IPS-NIHi7 (cell line): ENCODE data around the gene UGT1A10.
"Not testable (repeated sequence)": the region's sequence is repeated elsewhere in the genome, so short reads cannot be mapped to it uniquely, and the experiment has no call there.

Experiments
- DNase-seq: peaks from one replicate; pipeline ENCODE4 v3.0.0; 2012; ENCODE audit warnings: mixed read lengths; ENCODE audit errors: extremely low spot score

UGT1A10 gene

GRCh38 chr2:233692648-233693047 is 56.4 kb downstream of the UGT1A10 start, which contains the start of gene UGT1A6:
Gene UGT1A6 (plus strand): TSS chr2:233692890. CDS start chr2:233693005, 115 bp downstream.
- DNase-seq, result no peak

GRCh38 chr2:233693963-233694362 is 57.7 kb downstream of the UGT1A10 start:
- no peak for DNase-seq

- no peak for DNase-seq
Measured at GRCh38 chr2:233698740-233699139, 62.5 kb downstream of the UGT1A10 start.

GRCh38 chr2:233699424-233700027 is 63.3 kb downstream of the UGT1A10 start:
- no peak for DNase-seq

- DNase-seq, result no peak
Measured at GRCh38 chr2:233700028-233700635, 63.9 kb downstream of the UGT1A10 start.

- not testable (repeated sequence) for DNase-seq
Measured at GRCh38 chr2:233700842-233701241, 64.6 kb downstream of the UGT1A10 start.

GRCh38 chr2:233702238-233702637 is 66.0 kb downstream of the UGT1A10 start:
- no peak for DNase-seq

- DNase-seq, result no peak
Measured at GRCh38 chr2:233705911-233706506, 69.8 kb downstream of the UGT1A10 start.

GRCh38 chr2:233706720-233707119 is 70.5 kb downstream of the UGT1A10 start:
- DNase-seq, result no peak

- no peak for DNase-seq
Measured at GRCh38 chr2:233707940-233708644, 71.8 kb downstream of the UGT1A10 start.

GRCh38 chr2:233708942-233709341 is 72.7 kb downstream of the UGT1A10 start:
- no peak for DNase-seq

- peak; percentile 82 for DNase-seq
Measured at GRCh38 chr2:233711312-233712008, 75.2 kb downstream of the UGT1A10 start.

GRCh38 chr2:233712611-233713261 is 76.5 kb downstream of the UGT1A10 start, which contains the start of gene UGT1A5:
Gene UGT1A5 (plus strand): TSS chr2:233712907. CDS start chr2:233712992, 85 bp downstream.
- no peak for DNase-seq

- no peak for DNase-seq
Measured at GRCh38 chr2:233713262-233713615, 77.0 kb downstream of the UGT1A10 start.

- no peak for DNase-seq
Measured at GRCh38 chr2:233714121-233714520, 77.9 kb downstream of the UGT1A10 start.

GRCh38 chr2:233718552-233718951 is 82.3 kb downstream of the UGT1A10 start, which contains the start of gene UGT1A4:
Gene UGT1A4 (plus strand): TSS chr2:233718736. CDS start chr2:233718821, 85 bp downstream.
- DNase-seq, result no peak

GRCh38 chr2:233728723-233729301 is 92.6 kb downstream of the UGT1A10 start, which contains the start of gene UGT1A3:
Gene UGT1A3 (plus strand): TSS chr2:233729042. CDS start chr2:233729127, 85 bp downstream.
- no peak for DNase-seq

- DNase-seq, result not testable (repeated sequence)
Measured at GRCh38 chr2:233736868-233737653, 100.8 kb downstream of the UGT1A10 start.

GRCh38 chr2:233740870-233741269 is 104.6 kb downstream of the UGT1A10 start:
- DNase-seq, result no peak
